G401 (cell line): Measurements from ENCODE around the gene SLC25A42. TPM values are rescaled to one million over a fixed set of nuclear protein-coding genes. Genes with fewer than 3 reads are reported as not detected.

Experiments used
- DNase-seq: peaks from one replicate; pipeline ENCODE4 v3.0.0-alpha.2; 2015; ENCODE audit warnings: low spot score
- in situ Hi-C: cut with HindIII; loops from 2 replicates; pipeline ENCODE4 v1.10.0; 2016; ENCODE audit warnings: low sequenced_read_pairs, mixed read lengths
- total RNA-seq: library from RNA; depleted of rRNA; stranded (reverse); fragments of >200 nt; shearing (Covaris generic); gene quantifications from 2 replicates; pipeline ENCODE4 v1.2.3, GENCODE V29; 2014

The SLC25A42 gene
- total RNA-seq, 1 experiment from 2014 or later = 3.0 TPM

- in situ Hi-C loops = no loop called here
- DNase-seq = peak; percentile 32
These were observed 416 bp downstream of the SLC25A42 start for GRCh38 chr19:19064098-19064722.

DNA sequence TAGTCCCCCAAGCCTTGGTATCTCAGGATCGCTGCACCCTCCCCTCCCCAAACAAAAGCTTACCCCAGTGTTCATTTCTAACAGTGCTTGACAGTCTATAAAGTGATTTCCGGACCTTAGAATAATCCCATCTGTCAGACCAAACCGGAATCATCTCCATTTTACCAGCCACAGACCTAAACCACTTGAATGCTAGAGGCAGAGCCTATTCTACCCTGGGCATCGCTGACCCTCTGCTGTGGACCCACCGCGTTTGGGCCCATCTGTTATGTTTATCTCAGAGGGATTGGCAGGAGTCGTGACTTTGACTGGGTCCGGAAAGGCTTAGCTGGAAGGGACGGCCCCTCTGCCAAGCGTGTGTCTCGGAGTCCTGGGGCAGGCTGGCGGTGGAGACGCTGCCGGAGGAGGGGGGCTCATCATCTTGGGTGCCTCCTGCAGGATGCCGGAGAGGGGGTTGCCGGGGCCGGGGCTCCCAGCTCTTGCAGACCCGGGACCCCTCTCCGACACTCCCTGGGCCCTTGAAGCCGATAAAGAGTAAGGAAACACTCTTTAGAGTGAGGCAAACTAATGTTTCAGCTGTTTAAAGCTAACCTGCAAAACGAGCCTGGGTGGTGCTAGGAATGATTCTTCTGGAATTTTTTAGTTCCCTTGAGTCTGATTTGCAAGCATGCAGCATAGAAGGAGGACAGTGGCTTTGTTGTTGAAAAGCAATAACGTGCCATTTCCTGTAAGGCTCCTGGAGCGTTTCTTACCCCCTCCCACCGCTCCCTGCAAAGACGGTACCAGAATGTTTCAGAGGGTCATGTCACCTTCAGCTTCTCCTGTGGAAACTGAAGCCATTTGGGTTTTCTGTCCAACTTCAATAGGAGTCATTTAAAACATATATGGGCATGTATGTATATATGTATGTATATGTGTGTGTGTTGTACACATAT is 1.3 kb downstream of the SLC25A42 start:
- in situ Hi-C loops = no loop called here
- peak; percentile 61 for DNase-seq

GRCh38 chr19:19067276-19068072 is 3.7 kb downstream of the SLC25A42 start:
- no peak for DNase-seq
- in situ Hi-C loops = no loop called here

- in situ Hi-C loops = no loop called here
- peak; percentile 65 for DNase-seq
These were observed 5.2 kb downstream of the SLC25A42 start for GRCh38 chr19:19068659-19069654.

DNA sequence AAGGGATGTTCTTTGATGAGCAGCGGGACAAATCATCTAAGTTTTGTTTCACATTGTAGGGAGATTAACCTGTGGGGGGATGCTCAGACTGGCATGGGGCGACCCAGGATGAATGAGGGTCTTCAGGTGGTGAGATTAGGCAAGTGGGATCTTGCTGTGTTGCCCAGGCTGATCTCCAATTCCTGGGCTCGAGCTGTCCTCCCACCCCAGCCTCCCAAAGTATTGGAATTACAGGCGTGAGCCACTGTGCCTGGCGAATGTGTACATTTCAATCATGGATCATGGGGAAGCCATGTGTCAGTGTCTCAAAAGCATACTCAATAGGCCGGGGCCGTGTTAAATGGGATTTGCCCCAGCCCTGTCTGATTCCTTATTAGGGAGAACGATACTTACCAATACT is 8.1 kb downstream of the SLC25A42 start:
- in situ Hi-C loops = no loop called here
- no peak for DNase-seq

- in situ Hi-C loops = no loop called here
- no peak for DNase-seq
These were observed 10.5 kb downstream of the SLC25A42 start for GRCh38 chr19:19074196-19074882.

- in situ Hi-C loops = no loop called here
- DNase-seq = no peak
These were observed 11.3 kb downstream of the SLC25A42 start for GRCh38 chr19:19075126-19075525.

DNA sequence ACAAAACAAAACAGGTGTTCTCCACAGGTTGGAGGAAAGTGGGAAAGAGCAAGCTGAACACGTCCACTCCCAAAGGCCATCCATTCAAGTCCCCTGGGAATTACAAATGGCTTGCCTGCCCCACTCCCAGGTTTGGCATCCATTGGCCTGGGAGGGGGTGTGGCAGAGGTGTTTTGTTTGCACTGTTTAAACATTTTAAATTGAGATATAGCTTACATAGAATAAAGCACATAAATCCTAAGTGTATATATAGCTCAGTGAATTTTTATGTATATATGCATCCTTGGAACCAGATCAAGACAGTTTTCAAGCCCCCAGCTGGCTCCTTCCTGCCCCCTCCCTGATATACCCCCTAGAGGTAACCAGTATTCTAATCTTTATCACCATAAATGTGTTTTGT is 12.7 kb downstream of the SLC25A42 start:
- DNase-seq = no peak
- in situ Hi-C loops = no loop called here

DNA sequence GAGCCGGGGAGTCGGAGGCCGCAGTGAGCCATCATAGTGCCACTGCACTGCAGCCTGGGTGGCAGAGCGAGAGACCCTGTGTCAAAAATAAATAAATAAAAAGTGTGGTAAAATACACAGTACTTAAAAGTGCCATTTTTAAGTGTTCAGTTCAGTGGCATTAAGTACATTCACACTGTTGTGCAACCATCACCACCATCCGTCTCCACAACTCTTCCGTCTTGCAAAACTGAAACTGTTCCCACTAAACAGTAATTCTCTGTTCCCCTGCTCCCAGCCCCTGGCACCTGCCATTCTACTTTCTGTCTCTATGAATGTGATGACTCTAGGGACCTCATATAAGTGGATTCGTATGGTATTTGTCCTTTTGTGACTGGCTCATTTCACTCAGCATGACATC is 13.3 kb downstream of the SLC25A42 start:
- no peak for DNase-seq
- in situ Hi-C loops = no loop called here

DNA sequence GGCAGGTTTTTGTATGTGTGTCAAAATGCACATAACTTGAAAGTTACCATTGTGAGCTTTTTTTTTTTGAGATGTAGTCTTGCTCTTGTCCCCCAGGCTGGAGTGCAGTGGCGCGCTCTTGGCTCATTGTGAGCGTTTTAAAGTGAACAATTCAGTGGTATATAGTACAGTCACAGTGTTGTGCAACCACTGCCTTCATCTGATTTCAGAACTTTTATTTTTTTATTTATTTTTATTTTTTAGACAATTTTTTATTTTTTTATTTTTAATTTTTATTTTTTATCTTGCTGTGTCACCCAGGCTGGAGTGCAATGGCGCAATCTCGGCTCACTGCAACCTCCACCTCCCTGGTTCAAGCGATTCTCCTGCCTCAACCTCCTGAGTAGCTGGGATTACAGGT is 15.0 kb downstream of the SLC25A42 start:
- no peak for DNase-seq
- in situ Hi-C loops = no loop called here

GRCh38 chr19:19079571-19079970 is 15.8 kb downstream of the SLC25A42 start:
- in situ Hi-C loops = no loop called here
- no peak for DNase-seq

GRCh38 chr19:19081642-19082151 is 17.9 kb downstream of the SLC25A42 start:
- no peak for DNase-seq
- in situ Hi-C loops = no loop called here

DNA sequence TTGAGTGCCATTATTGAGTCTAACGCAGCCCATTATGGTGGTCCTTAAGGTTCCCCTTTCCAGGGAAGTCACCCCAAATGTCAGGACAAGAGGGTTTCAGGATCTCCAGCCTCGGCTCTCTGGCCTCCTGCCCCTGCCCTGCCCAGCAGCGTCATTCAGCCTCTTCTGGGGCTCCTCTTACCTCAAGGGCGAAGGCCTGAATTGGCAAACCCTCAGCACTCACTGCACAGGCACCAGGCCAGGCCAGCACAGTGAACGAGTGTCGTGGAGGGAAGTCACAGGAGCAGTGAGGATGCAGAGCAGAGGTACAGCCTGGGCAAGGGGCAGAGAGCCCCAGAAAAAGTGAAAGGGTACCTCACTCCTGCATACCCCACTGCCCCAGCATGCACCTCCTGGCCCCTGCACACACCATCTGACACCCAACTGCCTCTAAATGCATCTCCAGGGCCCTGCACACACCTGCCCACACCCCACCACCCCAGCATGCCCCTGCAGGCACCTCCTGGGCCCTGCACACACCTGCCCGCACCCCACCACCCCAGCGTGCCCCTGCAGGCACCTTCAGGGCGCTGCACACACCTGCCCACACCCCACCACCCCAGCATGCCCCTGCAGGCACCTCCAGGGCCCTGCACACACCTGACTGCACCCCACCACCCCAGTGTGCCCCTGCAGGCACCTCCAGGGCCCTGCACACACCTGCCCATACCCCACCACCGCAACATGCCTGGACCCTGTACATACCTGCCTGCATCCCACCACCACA is 19.8 kb downstream of the SLC25A42 start:
- in situ Hi-C loops = no loop called here

DNA sequence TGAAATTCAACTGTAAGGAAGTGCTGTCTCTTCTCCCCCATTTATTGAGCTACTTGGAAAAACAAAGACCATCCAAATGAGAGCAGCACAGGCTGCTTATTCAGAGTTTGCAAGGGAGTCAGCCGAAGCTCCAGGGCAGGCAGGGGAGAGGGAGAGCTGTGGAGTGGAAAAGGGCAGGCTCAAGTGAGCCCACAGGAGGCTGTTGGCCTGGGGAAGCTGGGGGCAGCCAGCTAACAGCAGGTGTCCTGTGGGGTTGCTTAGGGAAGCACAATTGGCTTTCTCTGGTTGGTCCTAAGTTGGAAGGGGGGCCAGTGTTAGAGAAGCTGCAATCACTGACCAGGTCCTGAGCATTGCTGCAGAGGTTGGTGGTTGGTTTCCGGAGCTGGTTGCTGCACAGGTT is 23.9 kb downstream of the SLC25A42 start:
- no peak for DNase-seq
- in situ Hi-C loops = no loop called here

More for the DNA sequence above, 19.8 kb downstream of the SLC25A42 start:
- DNase-seq = no peak

DNA sequence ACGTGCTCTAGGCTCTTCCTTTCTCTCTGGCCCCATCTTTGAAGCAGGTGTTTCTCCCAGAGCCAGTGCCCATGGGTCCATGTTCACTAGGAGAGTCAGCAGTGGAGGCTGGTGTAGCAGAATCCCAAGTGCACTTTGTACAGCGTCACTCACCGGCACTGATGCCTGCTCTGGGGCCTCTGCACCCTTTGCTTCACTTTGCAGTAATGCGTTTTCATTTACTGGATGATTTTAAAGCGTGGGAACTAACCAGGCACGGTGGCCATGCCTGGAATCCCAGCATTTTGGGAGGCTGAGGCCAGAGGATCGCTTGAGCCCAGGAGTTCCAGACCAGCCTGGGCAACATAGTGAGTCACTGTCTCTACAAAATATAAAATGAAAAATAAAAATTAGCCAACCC is 30.7 kb downstream of the SLC25A42 start:
- no peak for DNase-seq
- in situ Hi-C loops = no loop called here

DNA sequence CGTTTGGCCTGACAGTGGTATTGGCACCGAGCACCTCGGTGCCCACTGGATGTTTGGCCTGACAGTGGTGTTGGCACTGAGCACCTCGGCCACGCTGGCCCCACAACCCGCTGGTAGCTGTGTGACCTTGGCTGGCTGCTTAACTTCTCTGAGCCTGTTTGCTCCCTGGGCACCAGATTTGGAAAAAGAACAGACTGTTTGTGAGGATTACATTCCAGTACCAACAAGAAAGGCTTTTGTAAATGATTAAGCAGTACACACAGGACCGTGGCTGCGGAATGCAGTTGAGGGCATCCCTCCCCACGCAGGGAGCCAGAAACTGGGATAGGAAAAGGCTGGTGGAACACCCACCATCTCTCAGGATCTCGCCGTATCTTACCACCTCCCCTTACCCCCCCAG is 31.9 kb downstream of the SLC25A42 start:
- in situ Hi-C loops = no loop called here
- no peak for DNase-seq
